Measurements from ENCODE around the gene DHX34.

Gene DHX34

DNA sequence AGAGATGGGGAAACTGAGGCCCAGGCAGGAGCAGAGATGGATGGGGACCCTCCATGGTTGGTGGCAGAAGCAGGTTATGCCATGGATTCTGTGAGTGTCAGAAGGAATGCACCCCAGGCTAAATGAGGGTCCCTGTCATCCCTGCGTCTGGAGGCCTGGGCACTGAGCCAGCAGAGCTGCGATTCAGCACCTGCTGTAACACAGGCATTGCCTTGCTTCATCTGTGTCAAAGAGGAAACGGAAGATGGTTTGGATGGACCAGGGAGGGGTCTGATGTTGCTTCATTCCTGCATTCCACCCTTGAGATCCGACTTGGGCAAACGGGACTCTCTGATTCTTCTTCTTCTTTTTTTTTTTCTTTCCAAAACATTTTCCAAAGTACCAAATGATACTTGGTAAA is 38.3 kb upstream of the DHX34 start:
- no peaks in the 10 kb centered on the region for H3K9me3 ChIP-seq (ENCODE audit: low read length)
- no peaks in the 10 kb centered on the region for H3K4me1 ChIP-seq (ENCODE audit: insufficient read depth, low read length, severe bottlenecking)
- no peak overlapping the region for H2AFZ ChIP-seq (ENCODE audit: low read length)
- H3K27me3 ChIP-seq (ENCODE audit: insufficient read depth, low read length) = no peaks in the 10 kb centered on the region; the same call in 1 of the 2 replicates
- no peaks in the 10 kb centered on the region for H3F3A ChIP-seq (ENCODE audit: insufficient read depth, low read length)
- H3K9ac ChIP-seq (ENCODE audit: low read length) = no peak overlapping the region
- H3K79me2 ChIP-seq (ENCODE audit: insufficient read depth, low read length) = no peaks in the 10 kb centered on the region
- no peak overlapping the region for H3K4me2 ChIP-seq (ENCODE audit: low read length)
- H3K9me2 ChIP-seq (ENCODE audit: low read depth, low read length) = no peaks in the 10 kb centered on the region
- H3K27ac ChIP-seq (ENCODE audit: low read depth, low read length, poor library complexity, severe bottlenecking) = no peak overlapping the region
- no peak overlapping the region for H3K4me3 ChIP-seq (ENCODE audit: low read depth, low read length, poor library complexity, severe bottlenecking)
- TF ChIP-seq, protein P1, sequence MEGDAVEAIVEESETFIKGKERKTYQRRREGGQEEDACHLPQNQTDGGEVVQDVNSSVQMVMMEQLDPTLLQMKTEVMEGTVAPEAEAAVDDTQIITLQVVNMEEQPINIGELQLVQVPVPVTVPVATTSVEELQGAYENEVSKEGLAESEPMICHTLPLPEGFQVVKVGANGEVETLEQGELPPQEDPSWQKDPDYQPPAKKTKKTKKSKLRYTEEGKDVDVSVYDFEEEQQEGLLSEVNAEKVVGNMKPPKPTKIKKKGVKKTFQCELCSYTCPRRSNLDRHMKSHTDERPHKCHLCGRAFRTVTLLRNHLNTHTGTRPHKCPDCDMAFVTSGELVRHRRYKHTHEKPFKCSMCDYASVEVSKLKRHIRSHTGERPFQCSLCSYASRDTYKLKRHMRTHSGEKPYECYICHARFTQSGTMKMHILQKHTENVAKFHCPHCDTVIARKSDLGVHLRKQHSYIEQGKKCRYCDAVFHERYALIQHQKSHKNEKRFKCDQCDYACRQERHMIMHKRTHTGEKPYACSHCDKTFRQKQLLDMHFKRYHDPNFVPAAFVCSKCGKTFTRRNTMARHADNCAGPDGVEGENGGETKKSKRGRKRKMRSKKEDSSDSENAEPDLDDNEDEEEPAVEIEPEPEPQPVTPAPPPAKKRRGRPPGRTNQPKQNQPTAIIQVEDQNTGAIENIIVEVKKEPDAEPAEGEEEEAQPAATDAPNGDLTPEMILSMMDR (IDR thresholded peaks at IDR 0.05; ENCODE audit: low read length) = no peak
- no peak for TF ChIP-seq EZH2 (IDR thresholded peaks at IDR 0.05; ENCODE audit: borderline replicate concordance, low read length)
- H3K36me3 ChIP-seq (ENCODE audit: insufficient read depth, low read length) = no peaks in the 10 kb centered on the region
- no peaks in the 10 kb centered on the region for H4K20me1 ChIP-seq (ENCODE audit: insufficient read depth, low read length)

DNA sequence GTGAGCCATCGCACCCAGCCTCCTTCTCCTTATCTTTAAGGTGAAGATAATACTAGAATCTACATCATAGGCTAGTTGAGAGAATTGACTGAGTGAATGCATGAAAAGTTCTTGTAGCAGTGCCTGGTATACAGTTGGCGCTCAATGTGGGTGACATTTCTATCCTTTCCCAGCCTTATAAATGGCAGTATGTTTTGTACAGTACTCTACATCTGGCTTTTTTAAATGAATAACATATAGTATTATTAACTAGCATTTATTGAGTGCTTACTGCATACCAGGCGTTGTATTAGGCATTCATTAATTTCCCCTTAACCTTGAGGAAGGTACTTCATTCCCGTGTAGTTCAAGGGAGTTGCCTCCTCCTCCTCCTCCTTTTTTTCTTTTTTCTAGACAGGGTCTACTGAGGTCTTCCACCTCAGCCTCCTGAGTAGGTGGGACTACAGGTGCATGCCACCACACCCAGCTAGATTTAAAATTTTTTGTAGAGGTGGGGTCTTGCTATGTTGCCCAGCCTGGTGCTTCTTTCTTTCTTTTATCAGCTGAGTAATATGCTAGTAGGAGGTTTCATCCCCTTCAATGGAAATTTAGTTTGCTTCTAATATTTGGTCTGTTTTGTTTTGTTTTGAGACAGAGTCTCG is 36.6 kb upstream of the DHX34 start:
- Histone ChIP-seq H3K4me1 (ENCODE audit: insufficient read depth, low read length, severe bottlenecking) (no peaks in the 10 kb centered on the region), H2AFZ (ENCODE audit: low read length) (no peak overlapping the region), H3K27me3 (ENCODE audit: insufficient read depth, low read length) (no peaks in the 10 kb centered on the region; the same call in 1 of the 2 replicates), H3K36me3 (ENCODE audit: insufficient read depth, low read length) (no peaks in the 10 kb centered on the region), H3F3A (ENCODE audit: insufficient read depth, low read length) (no peaks in the 10 kb centered on the region), H3K9me3 (ENCODE audit: low read length) (no peaks in the 10 kb centered on the region), H3K27ac (ENCODE audit: low read depth, low read length, poor library complexity, severe bottlenecking) (no peak overlapping the region), H3K4me2 (ENCODE audit: low read length) (no peak overlapping the region), H4K20me1 (ENCODE audit: insufficient read depth, low read length) (no peaks in the 10 kb centered on the region), H3K9ac (ENCODE audit: low read length) (no peak overlapping the region), H3K4me3 (ENCODE audit: low read depth, low read length, poor library complexity, severe bottlenecking) (no peak overlapping the region), H3K79me2 (ENCODE audit: insufficient read depth, low read length) (no peaks in the 10 kb centered on the region), H3K9me2 (ENCODE audit: low read depth, low read length) (no peaks in the 10 kb centered on the region)
- TF ChIP-seq EZH2 (IDR thresholded peaks at IDR 0.05; ENCODE audit: borderline replicate concordance, low read length) = no peak
- TF ChIP-seq, protein P1 (IDR thresholded peaks at IDR 0.05; ENCODE audit: low read length) = no peak

DNA sequence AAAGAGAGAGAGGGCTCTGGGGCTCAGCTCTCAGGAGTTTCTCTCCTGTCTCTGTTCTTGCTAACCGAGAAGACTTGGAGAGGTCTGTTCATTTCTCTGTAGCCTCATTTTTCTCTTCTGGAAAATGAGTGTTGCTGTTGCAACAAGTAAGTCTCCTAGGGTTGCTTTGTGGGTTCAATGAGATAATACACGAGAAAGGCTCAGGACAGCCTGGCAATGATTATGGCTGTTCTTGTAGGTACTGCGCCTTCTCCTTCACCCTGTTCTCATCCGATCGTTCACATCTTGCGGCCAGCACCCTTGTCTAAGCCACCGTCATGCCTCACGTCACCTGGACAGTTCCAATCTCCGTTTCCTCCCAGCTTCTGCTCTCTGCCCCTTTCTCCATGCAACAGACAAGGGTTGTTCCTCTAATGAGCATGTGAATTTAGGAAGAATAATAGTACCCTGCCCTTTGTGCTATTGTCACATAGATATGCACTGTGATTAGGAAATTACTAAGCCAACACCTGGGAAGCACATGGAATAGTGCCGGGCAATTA is 35.3 kb upstream of the DHX34 start:
- H3K36me3 ChIP-seq (ENCODE audit: insufficient read depth, low read length) = no peaks in the 10 kb centered on the region
- H3K4me1 ChIP-seq (ENCODE audit: insufficient read depth, low read length, severe bottlenecking) = no peaks in the 10 kb centered on the region

More for the DNA sequence above, 35.3 kb upstream of the DHX34 start:
- no peaks in the 10 kb centered on the region for H4K20me1 ChIP-seq (ENCODE audit: insufficient read depth, low read length)
- H3K4me3 ChIP-seq (ENCODE audit: low read depth, low read length, poor library complexity, severe bottlenecking) = no peak overlapping the region
- H3F3A ChIP-seq (ENCODE audit: insufficient read depth, low read length) = no peaks in the 10 kb centered on the region
- H3K9me2 ChIP-seq (ENCODE audit: low read depth, low read length) = no peaks in the 10 kb centered on the region
- no peak overlapping the region for H3K9ac ChIP-seq (ENCODE audit: low read length)
- TF ChIP-seq EZH2 (IDR thresholded peaks at IDR 0.05; ENCODE audit: borderline replicate concordance, low read length) = no peak
- TF ChIP-seq, protein P1 (IDR thresholded peaks at IDR 0.05; ENCODE audit: low read length) = no peak
- H2AFZ ChIP-seq (ENCODE audit: low read length) = no peak overlapping the region
- no peak overlapping the region for H3K4me2 ChIP-seq (ENCODE audit: low read length)
- H3K27me3 ChIP-seq (ENCODE audit: insufficient read depth, low read length) = no peaks in the 10 kb centered on the region; the same call in 1 of the 2 replicates
- H3K27ac ChIP-seq (ENCODE audit: low read depth, low read length, poor library complexity, severe bottlenecking) = no peak overlapping the region
- H3K79me2 ChIP-seq (ENCODE audit: insufficient read depth, low read length) = no peaks in the 10 kb centered on the region
- H3K9me3 ChIP-seq (ENCODE audit: low read length) = no peaks in the 10 kb centered on the region

Data from OCI-LY1 (cell line).